ENCODE measurements around the gene ANKRD63. TPM values are rescaled to one million over a fixed set of nuclear protein-coding genes. Genes with fewer than 3 reads are reported as not detected.

Gene ANKRD63
- total and polyA plus RNA-seq, 2 of the 8 experiments (the other 6 are each of a cell fraction or from before 2014, with no cell fraction given) = 0.18 to 0.26 TPM

DNA sequence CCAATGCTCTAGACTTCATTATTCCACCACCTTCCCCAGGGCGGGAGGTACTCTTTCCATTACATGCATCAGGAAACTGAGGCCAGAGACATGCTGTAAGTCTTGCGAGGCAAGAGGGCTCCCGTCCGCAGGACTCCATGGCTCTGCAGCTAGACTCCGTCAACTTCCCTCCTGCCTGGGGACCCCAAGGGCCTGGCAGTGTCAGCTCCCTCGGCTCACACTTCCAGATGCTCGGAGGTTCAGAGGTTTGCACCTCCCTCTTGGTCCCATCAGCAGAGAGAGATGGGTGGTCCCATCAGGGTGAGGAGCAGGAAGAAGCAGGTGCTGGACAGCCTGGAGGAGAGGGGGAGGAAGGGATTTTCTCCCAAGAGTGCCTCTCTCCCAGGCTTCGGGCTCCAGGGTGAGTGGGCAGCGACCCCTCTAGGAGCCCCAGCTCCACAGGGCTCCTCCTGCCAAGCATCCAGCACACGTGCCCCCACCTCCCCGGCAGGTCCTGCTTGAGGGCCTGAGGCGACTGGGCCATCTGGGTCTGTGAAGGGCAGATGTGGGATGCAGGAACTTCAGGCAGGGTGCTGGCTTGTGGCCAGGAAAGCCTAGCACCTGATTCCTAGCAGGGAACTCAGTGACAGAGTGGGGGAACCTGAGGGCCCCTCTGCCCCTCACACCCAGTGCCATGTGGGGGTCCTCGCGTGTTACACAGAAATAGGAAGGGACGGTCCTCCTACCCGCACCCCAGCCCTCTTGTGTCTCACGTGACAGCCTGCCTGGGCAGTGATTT is 34.7 kb downstream of the ANKRD63 start:
- Histone ChIP-seq H3K4me2 (ENCODE audit: insufficient read depth in 1 of 2, low read depth in 2 of 2, low read length in 2 of 2) (no peak overlapping the region), H2BK15ac (ENCODE audit: low read length) (no peak overlapping the region), H2AK5ac (ENCODE audit: low read depth, low read length) (no peak overlapping the region), H2AFZ (ENCODE audit: low read length) (no peak overlapping the region), H3K23ac (ENCODE audit: insufficient read length) (no peak overlapping the region), H3K79me1 (ENCODE audit: low read depth, low read length) (no peaks in the 10 kb centered on the region), H2BK20ac (ENCODE audit: low read length) (no peak overlapping the region), H3K9me3 (ENCODE audit: insufficient read depth in 2 of 2, low read depth in 1 of 2, low read length in 1 of 2) (no peaks in the 10 kb centered on the region), H3K9ac (replicated peaks in 1 of 4; ENCODE audit: extremely low read depth in 1 of 4, low read depth in 3 of 4, low read length in 3 of 4) (no peak overlapping the region; a peak in 1 of 7 replicates), H3K27me3 (replicated peaks in 1 of 4; ENCODE audit: control insufficient read depth in 3 of 4, extremely low read depth in 1 of 4, insufficient read depth in 3 of 4, low read length in 3 of 4) (peaks cover 7 to 25% (median 18%) of the 10 kb centered on the region in 4 experiments; a peak in 6 of 7 replicates), H3K23me2 (ENCODE audit: low read depth, low read length) (peaks cover 7% of the 10 kb centered on the region; the same call in 1 of the 2 replicates), H2BK120ac (replicated peaks; ENCODE audit: low read depth, low read length) (no peak overlapping the region), H3K4ac (replicated peaks; ENCODE audit: insufficient read length, low read depth, low read length) (no peak overlapping the region), H3K14ac (ENCODE audit: insufficient read length) (no peak overlapping the region), H2BK5ac (ENCODE audit: low read depth, low read length) (no peak overlapping the region), H3K36me3 (ENCODE audit: control insufficient read depth in 2 of 4, insufficient read depth in 4 of 4, low read length in 3 of 4) (no peaks in the 10 kb centered on the region), H3K4me3 (ENCODE audit: extremely low read depth in 1 of 4, insufficient read depth in 2 of 4, low read depth in 3 of 4, low read length in 4 of 4) (no peak overlapping the region), H4K5ac (ENCODE audit: insufficient read length, low read depth, low read length) (no peak overlapping the region), H3K4me1 (replicated peaks in 1 of 4; ENCODE audit: control insufficient read depth in 3 of 4, insufficient read depth in 4 of 4, low read length in 3 of 4) (peaks cover 0 to 16% (median 14%) of the 10 kb centered on the region in 4 experiments; a peak in 6 of 7 replicates), H4K91ac (replicated peaks; ENCODE audit: insufficient read length, low read length) (no peak overlapping the region), H3K79me2 (ENCODE audit: control insufficient read depth in 1 of 2, insufficient read depth in 2 of 2, low read length in 2 of 2) (no peaks in the 10 kb centered on the region), H3K27ac (ENCODE audit: low read depth, low read length) (no peak overlapping the region), H3K18ac (ENCODE audit: extremely low read depth, low read length) (no peak overlapping the region), H4K8ac (ENCODE audit: extremely low read depth, insufficient read depth, low read length) (no peak overlapping the region; the same call in 1 of the 2 replicates), H3K56ac (replicated peaks; ENCODE audit: insufficient read length, low read depth, low read length) (no peak overlapping the region), H2BK12ac (ENCODE audit: low read depth, low read length) (no peak overlapping the region), H4K20me1 (replicated peaks in 1 of 2; ENCODE audit: control insufficient read depth in 1 of 2, insufficient read depth in 2 of 2, low read length in 2 of 2) (no peaks in the 10 kb centered on the region)
- ChIA-PET POLR2A (ENCODE audit: partially characterized antibody) (interaction anchor here (0.8 to 6.7 kb wide), 5 partner anchors 8 to 90 kb away, joined by 3 to 47 read pairs (median 3); partner anchors contain the start of gene PAK6), CTCF (ENCODE audit: partially characterized antibody) (interaction anchor here (0.7 to 46.3 kb wide), 8 partner anchors 8 to 142 kb away, joined by 3 to 1340 read pairs (median 6); partner anchors contain the start of gene PAK6)
- no peak for FAIRE-seq
- WGBS, 2 experiments (ENCODE audit: extremely low coverage in 1 of 2, insufficient coverage in 1 of 2, insufficient read length in 1 of 2, insufficient replicate concordance in 2 of 2, low coverage in 1 of 2, low lambda C conversion rate in 2 of 2, missing lambda C conversion rate in 1 of 2) = 84% methylated on average over 17 of the region's 17 CpGs; no CpG with 5 or more reads in 1 of the 2 experiments
- TF ChIP-seq RXRA (IDR thresholded peaks at IDR 0.05; ENCODE audit: insufficient read depth, low read depth, low read length) = no peak
- TF ChIP-seq USF2 (IDR thresholded peaks at IDR 0.05; ENCODE audit: low read length) = no peak
- no peak for TF ChIP-seq SIX5 (IDR thresholded peaks at IDR 0.05; ENCODE audit: low read depth, low read length)
- TF ChIP-seq SIN3A (conservative IDR thresholded peaks at IDR 0.05 in 1 of 2, IDR thresholded peaks at IDR 0.05 in 1 of 2; ENCODE audit: low read depth in 1 of 2, low read length in 2 of 2) = no peak
- TF ChIP-seq SAP30 (IDR thresholded peaks at IDR 0.05; ENCODE audit: insufficient read depth, insufficient replicate concordance, low read length) = no peak
- no peak for TF ChIP-seq POLR2AphosphoS5 (IDR thresholded peaks at IDR 0.05; ENCODE audit: low read depth, low read length)
- no peak for DNase-seq (ENCODE audit: low read depth in 1 of 2, low spot score in 2 of 2)

Measured in H1 (cell line).